ENCODE results near the gene UMODL1.

UMODL1 gene

DNA sequence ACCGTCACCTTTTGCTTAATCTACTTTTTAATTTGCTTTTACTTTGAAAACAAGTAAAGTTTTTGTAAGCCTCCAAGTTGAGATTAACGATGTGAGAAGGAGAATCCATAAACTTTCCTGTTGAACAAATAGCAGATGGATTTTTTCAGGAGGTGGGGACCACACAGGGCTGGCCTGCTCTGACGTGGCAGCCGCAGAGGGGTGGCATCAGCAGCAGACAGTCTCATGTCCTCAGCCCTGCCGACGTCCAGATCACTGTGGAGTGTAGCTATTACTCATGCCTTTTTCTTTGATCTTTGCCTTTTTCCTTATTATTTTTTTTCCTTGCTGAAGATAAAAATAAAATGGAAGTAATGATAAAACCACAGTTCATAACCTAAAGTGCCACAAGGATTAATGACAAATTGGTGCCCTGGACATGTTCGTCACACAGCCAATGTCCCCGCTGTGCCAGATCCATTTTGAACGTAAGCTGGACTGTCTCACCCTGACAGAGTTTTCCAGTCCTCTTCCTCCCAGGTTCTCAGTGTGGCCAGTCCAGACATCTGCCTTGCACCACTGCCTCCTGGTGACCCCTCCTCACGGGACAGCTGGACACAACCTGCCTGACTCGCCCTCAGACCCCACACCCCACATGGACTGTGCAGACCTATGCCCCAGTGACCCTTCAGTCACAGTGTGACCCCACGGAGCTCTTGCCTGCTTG, 45.6 kb upstream of the UMODL1 start:
- Histone ChIP-seq H3K23ac (ENCODE audit: low read length in 2 of 2) (no peak overlapping the region), H3K9ac (ENCODE audit: low read length) (peak overlapping the region; percentile 39), H3K14ac (ENCODE audit: low read length in 2 of 2) (no peak overlapping the region), H3K9me3 (ENCODE audit: control insufficient read depth, low read length) (no peaks in the 10 kb centered on the region), H3K27ac (ENCODE audit: low read length, poor library complexity, severe bottlenecking) (no peak overlapping the region), H3K4me1 (ENCODE audit: control insufficient read depth, insufficient read depth, low read depth, low read length) (peaks cover 19% of the 10 kb centered on the region), H3K79me1 (replicated peaks; ENCODE audit: low read length, poor library complexity, severe bottlenecking) (no peaks in the 10 kb centered on the region), H3K18ac (ENCODE audit: low read depth in 1 of 2, low read length in 2 of 2) (no peak overlapping the region), H3K4me3 (ENCODE audit: insufficient read depth in 1 of 2, low read depth in 1 of 2, low read length in 2 of 2) (no peak overlapping the region), H2AK5ac (ENCODE audit: low read length, severe bottlenecking) (no peak overlapping the region), H2BK15ac (ENCODE audit: low read depth, poor library complexity, severe bottlenecking) (no peak overlapping the region), H3K36me3 (ENCODE audit: control insufficient read depth in 1 of 2, insufficient read depth in 2 of 2, low read depth in 1 of 2, low read length in 2 of 2) (peaks cover 0 to 4% of the 10 kb centered on the region in 2 experiments), H2BK12ac (ENCODE audit: low read length in 2 of 2) (no peak overlapping the region), H2BK120ac (ENCODE audit: low read depth, low read length) (no peak overlapping the region), H3K27me3 (ENCODE audit: control insufficient read depth in 1 of 2, insufficient read depth in 1 of 2, low read length in 2 of 2) (peaks cover 0 to 39% of the 10 kb centered on the region in 2 experiments), H3K4me2 (ENCODE audit: low read length, poor library complexity, severe bottlenecking) (no peak overlapping the region), H4K8ac (ENCODE audit: low read length) (no peak overlapping the region), H2AFZ (ENCODE audit: low read depth, low read length) (no peak overlapping the region), H3K4ac (ENCODE audit: low read depth in 1 of 2, low read length in 2 of 2) (peak overlapping the region in 1 of 2 experiments; percentile 35), H2BK5ac (ENCODE audit: low read depth, low read length, poor library complexity, severe bottlenecking) (no peak overlapping the region), H4K91ac (ENCODE audit: low read length) (peak overlapping the region; percentile 57)
- peak; percentile 62 for DNase-seq
- WGBS, result 79% methylated on average over 9 of the region's 12 CpGs

DNA sequence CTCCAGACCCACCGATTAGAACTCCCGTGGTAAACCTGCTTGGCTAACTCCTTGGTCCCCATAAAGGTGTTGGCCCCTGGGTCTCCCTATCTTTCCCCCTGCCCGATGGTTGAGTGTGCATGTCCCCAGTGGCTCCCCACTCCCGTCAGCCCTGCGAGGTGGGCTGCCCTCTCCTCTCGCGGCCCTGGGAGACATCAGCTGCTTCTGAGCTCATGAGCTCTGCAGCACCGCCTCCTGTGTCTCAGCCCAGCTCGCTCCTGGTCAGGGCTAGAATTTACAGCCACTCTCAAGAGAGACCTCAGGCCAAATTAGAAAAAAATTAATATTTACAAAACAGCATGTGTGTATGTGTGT, 45.1 kb upstream of the UMODL1 start:
- no peak overlapping the region for H3K14ac ChIP-seq (ENCODE audit: low read length in 2 of 2)
- no peak overlapping the region for H2BK15ac ChIP-seq (ENCODE audit: low read depth, poor library complexity, severe bottlenecking)
- H2AK5ac ChIP-seq (ENCODE audit: low read length, severe bottlenecking), result no peak overlapping the region
- H3K18ac ChIP-seq (ENCODE audit: low read depth in 1 of 2, low read length in 2 of 2), result no peak overlapping the region
- peak overlapping the region; percentile 39 for H3K9ac ChIP-seq (ENCODE audit: low read length)
- no peak overlapping the region for H2BK5ac ChIP-seq (ENCODE audit: low read depth, low read length, poor library complexity, severe bottlenecking)
- no peak overlapping the region for H2BK120ac ChIP-seq (ENCODE audit: low read depth, low read length)
- no peak overlapping the region for H4K8ac ChIP-seq (ENCODE audit: low read length)
- H2AFZ ChIP-seq (ENCODE audit: low read depth, low read length), result no peak overlapping the region
- peaks cover 19% of the 10 kb centered on the region for H3K4me1 ChIP-seq (ENCODE audit: control insufficient read depth, insufficient read depth, low read depth, low read length)
- no peak overlapping the region for H3K4me3 ChIP-seq (ENCODE audit: insufficient read depth in 1 of 2, low read depth in 1 of 2, low read length in 2 of 2)
- WGBS, result 82% methylated on average over 7 of the region's 9 CpGs
- H3K36me3 ChIP-seq (ENCODE audit: control insufficient read depth in 1 of 2, insufficient read depth in 2 of 2, low read depth in 1 of 2, low read length in 2 of 2), result peaks cover 0 to 4% of the 10 kb centered on the region in 2 experiments
- no peak overlapping the region for H3K27ac ChIP-seq (ENCODE audit: low read length, poor library complexity, severe bottlenecking)
- H3K79me1 ChIP-seq (replicated peaks; ENCODE audit: low read length, poor library complexity, severe bottlenecking), result no peaks in the 10 kb centered on the region
- DNase-seq, result no peak
- H3K9me3 ChIP-seq (ENCODE audit: control insufficient read depth, low read length), result no peaks in the 10 kb centered on the region
- H2BK12ac ChIP-seq (ENCODE audit: low read length in 2 of 2), result no peak overlapping the region
- peak overlapping the region; percentile 57 for H4K91ac ChIP-seq (ENCODE audit: low read length)
- H3K4me2 ChIP-seq (ENCODE audit: low read length, poor library complexity, severe bottlenecking), result no peak overlapping the region
- H3K27me3 ChIP-seq (ENCODE audit: control insufficient read depth in 1 of 2, insufficient read depth in 1 of 2, low read length in 2 of 2), result peaks cover 0 to 39% of the 10 kb centered on the region in 2 experiments
- no peak overlapping the region for H3K23ac ChIP-seq (ENCODE audit: low read length in 2 of 2)
- no peak overlapping the region for H3K4ac ChIP-seq (ENCODE audit: low read depth in 1 of 2, low read length in 2 of 2)

DNA sequence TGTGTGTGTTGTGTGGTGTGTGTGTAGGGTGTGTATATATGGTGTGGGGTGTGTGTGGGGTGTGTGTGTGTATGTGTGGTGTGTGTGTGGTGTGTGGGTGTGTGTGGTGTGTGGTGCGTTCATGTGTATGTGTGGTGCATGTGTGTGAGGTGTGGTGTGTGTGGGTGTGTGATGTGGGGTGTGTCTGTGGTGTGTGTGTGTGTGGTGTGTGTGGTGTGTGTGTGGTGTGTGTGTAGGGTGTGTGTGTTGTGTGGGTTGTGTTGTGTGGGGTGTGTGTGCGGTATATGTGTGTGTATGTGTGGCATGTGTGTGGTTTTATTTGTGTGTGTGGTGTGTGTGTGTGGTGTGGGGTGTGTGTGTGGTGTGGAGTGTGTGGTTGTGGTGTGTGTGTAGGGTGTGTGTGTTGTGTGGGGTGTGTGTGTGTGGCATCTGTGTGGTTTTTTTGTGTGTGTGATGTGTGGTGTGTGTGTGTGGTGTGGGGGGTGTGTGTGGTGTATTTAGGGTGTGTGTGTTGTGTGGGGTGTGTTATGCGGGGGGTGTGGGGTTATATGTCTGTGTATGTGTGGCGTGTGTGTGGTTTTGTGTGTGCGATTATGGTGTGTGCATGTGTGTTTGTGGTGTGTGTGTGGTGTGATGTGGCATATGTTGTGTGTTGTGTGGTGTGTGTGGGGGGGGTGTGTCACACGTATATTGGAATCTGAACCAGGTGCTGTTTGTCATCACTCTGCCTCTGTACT, 43.9 kb upstream of the UMODL1 start:
- Histone ChIP-seq H3K36me3 (ENCODE audit: control insufficient read depth in 1 of 2, insufficient read depth in 2 of 2, low read depth in 1 of 2, low read length in 2 of 2) (peaks cover 0 to 4% of the 10 kb centered on the region in 2 experiments), H2BK5ac (ENCODE audit: low read depth, low read length, poor library complexity, severe bottlenecking) (no peak overlapping the region), H3K27me3 (ENCODE audit: control insufficient read depth in 1 of 2, insufficient read depth in 1 of 2, low read length in 2 of 2) (peaks cover 0 to 32% of the 10 kb centered on the region in 2 experiments), H2AFZ (ENCODE audit: low read depth, low read length) (no peak overlapping the region), H2AK5ac (ENCODE audit: low read length, severe bottlenecking) (no peak overlapping the region), H3K23ac (ENCODE audit: low read length in 2 of 2) (peak overlapping the region in 1 of 2 experiments; percentile 34), H4K8ac (ENCODE audit: low read length) (peak overlapping the region; percentile 23), H2BK15ac (ENCODE audit: low read depth, poor library complexity, severe bottlenecking) (peak overlapping the region; percentile 74), H3K4me2 (ENCODE audit: low read length, poor library complexity, severe bottlenecking) (no peak overlapping the region), H3K9ac (ENCODE audit: low read length) (no peak overlapping the region), H3K4me3 (ENCODE audit: insufficient read depth in 1 of 2, low read depth in 1 of 2, low read length in 2 of 2) (no peak overlapping the region), H3K27ac (ENCODE audit: low read length, poor library complexity, severe bottlenecking) (no peak overlapping the region), H3K14ac (ENCODE audit: low read length in 2 of 2) (peak overlapping the region in 1 of 2 experiments; percentile 96), H3K4me1 (ENCODE audit: control insufficient read depth, insufficient read depth, low read depth, low read length) (peaks cover 12% of the 10 kb centered on the region), H4K91ac (ENCODE audit: low read length) (peak overlapping the region; percentile 82), H3K18ac (ENCODE audit: low read depth in 1 of 2, low read length in 2 of 2) (peak overlapping the region in 1 of 2 experiments; percentile 25), H3K79me1 (replicated peaks; ENCODE audit: low read length, poor library complexity, severe bottlenecking) (no peaks in the 10 kb centered on the region), H3K9me3 (ENCODE audit: control insufficient read depth, low read length) (no peaks in the 10 kb centered on the region), H2BK12ac (ENCODE audit: low read length in 2 of 2) (peak overlapping the region; percentile 14 to 70), H2BK120ac (ENCODE audit: low read depth, low read length) (no peak overlapping the region), H3K4ac (ENCODE audit: low read depth in 1 of 2, low read length in 2 of 2) (no peak overlapping the region)
- 90% methylated on average over 6 of the region's 6 CpGs for WGBS
- DNase-seq, result no peak

Data from mesenchymal stem cell (in vitro differentiated cells and primary cell).